Parathyroid adenoma (tissue), 2 donors: Measurements from ENCODE around the gene PTPN22.

ENCODE experiments used
- H2AFZ ChIP-seq: fragments of 300-600 bp; sonication (generic); one replicate; pipeline ENCODE4 v1.7.0; 2017; ENCODE audit warnings: antibody characterized with exemption, mild to moderate bottlenecking
- H3K27ac ChIP-seq: fragments of 300-600 bp; sonication (generic); one replicate; pipeline ENCODE4 v1.7.0; 2017
- H3K27me3 ChIP-seq: fragments of 300-600 bp; sonication (generic); one replicate; pipeline ENCODE4 v1.7.0; 2017; ENCODE audit warnings: low read length; ENCODE audit not compliant: control insufficient read depth, insufficient read depth
- H3K36me3 ChIP-seq: fragments of 300-600 bp; sonication (generic); one replicate; pipeline ENCODE4 v1.7.0; 2017; ENCODE audit warnings: low read length; ENCODE audit not compliant: control insufficient read depth, insufficient read depth
- H3K4me1 ChIP-seq: fragments of 300-600 bp; sonication (generic); one replicate; pipeline ENCODE4 v1.7.0; 2017; ENCODE audit warnings: control low read depth
- H3K4me2 ChIP-seq: fragments of 300-600 bp; sonication (generic); one replicate; pipeline ENCODE4 v1.7.0; 2017; ENCODE audit warnings: low read length
- H3K4me3 ChIP-seq: fragments of 300-600 bp; sonication (generic); one replicate; pipeline ENCODE4 v1.7.0; 2017; ENCODE audit warnings: low read depth, low read length
- H3K79me2 ChIP-seq: fragments of 300-600 bp; sonication (generic); one replicate; pipeline ENCODE4 v1.7.0; 2017; ENCODE audit warnings: control low read depth
- H3K9ac ChIP-seq: fragments of 300-600 bp; sonication (generic); one replicate; pipeline ENCODE4 v1.7.0; 2017; ENCODE audit warnings: mild to moderate bottlenecking
- H3K9me3 ChIP-seq: fragments of 300-600 bp; sonication (generic); one replicate; pipeline ENCODE4 v1.7.0; 2017; ENCODE audit warnings: low read length; ENCODE audit not compliant: control insufficient read depth
- TF ChIP-seq, protein P1 (sequence below): fragments of 300-600 bp; sonication (generic); IDR thresholded peaks from one replicate; pipeline ENCODE4 v1.7.0; 2017; ENCODE audit warnings: antibody characterized with exemption, mild to moderate bottlenecking
- donor health status: primary hyperparathyroidism.

Gene PTPN22

DNA sequence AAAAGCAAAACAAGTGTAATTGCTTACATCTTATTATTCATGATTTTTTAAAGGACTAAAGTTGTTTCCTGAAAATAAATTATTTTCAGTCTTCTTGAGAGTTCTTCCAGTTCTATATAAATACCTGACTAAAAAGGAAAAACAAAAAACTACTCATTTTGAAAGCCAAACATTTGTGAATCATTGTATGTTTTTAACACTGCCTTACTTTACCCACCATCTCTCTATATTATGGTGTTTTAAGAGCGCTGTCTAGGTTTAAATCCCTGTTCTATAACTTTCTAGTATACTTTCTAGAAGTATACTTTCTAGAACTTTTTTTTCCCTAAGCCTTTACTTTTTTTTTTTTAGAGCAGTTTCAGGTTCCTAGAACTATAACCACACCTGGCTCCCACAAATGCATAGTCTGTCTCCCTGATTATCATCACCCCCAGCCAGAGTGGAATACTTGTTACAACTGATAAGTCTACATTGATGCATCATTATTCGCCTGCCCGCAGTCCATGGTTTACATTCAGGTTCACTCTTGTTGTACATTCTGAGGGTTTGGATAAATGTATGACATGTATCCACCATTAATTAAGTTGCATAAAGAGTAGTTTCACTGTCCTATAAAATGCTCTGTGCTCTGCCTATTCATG is 69.0 kb downstream of the PTPN22 start:
- H3K27me3 ChIP-seq = no peaks in the 10 kb centered on the region
- H3K79me2 ChIP-seq = peaks cover 26% of the 10 kb centered on the region
- H3K4me1 ChIP-seq = peaks cover 5% of the 10 kb centered on the region
- no peak overlapping the region for H2AFZ ChIP-seq
- H3K36me3 ChIP-seq = no peaks in the 10 kb centered on the region
- H3K9ac ChIP-seq = no peak overlapping the region
- TF ChIP-seq, protein P1, sequence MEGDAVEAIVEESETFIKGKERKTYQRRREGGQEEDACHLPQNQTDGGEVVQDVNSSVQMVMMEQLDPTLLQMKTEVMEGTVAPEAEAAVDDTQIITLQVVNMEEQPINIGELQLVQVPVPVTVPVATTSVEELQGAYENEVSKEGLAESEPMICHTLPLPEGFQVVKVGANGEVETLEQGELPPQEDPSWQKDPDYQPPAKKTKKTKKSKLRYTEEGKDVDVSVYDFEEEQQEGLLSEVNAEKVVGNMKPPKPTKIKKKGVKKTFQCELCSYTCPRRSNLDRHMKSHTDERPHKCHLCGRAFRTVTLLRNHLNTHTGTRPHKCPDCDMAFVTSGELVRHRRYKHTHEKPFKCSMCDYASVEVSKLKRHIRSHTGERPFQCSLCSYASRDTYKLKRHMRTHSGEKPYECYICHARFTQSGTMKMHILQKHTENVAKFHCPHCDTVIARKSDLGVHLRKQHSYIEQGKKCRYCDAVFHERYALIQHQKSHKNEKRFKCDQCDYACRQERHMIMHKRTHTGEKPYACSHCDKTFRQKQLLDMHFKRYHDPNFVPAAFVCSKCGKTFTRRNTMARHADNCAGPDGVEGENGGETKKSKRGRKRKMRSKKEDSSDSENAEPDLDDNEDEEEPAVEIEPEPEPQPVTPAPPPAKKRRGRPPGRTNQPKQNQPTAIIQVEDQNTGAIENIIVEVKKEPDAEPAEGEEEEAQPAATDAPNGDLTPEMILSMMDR = no peak
- no peak overlapping the region for H3K27ac ChIP-seq
- H3K4me3 ChIP-seq = no peak overlapping the region
- no peaks in the 10 kb centered on the region for H3K9me3 ChIP-seq
- no peak overlapping the region for H3K4me2 ChIP-seq

DNA sequence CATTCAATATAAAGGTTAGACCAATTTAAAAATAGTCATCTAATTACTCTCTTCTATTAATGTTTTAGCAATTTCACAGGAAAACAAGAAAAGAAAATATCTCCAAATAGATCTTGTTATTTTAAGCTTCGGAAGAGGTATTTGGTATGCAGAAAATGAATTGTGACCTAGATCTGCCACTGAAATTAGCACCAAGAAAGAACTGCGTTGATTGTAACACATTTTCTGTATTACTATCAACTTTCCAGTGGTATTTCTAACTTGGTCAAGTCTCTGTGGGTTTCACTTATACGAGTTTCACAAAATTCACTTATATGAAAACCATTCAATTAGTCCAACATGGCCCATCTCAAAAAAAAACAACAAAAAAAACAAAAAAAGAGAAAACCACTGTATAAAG is 71.0 kb downstream of the PTPN22 start:
- H3K9ac ChIP-seq = no peak overlapping the region
- H3K27me3 ChIP-seq = no peaks in the 10 kb centered on the region
- no peaks in the 10 kb centered on the region for H3K36me3 ChIP-seq
- no peaks in the 10 kb centered on the region for H3K9me3 ChIP-seq
- no peak overlapping the region for H3K27ac ChIP-seq
- H3K4me1 ChIP-seq = peaks cover 5% of the 10 kb centered on the region
- H2AFZ ChIP-seq = no peak overlapping the region
- TF ChIP-seq, protein P1 = no peak
- H3K79me2 ChIP-seq = peaks cover 18% of the 10 kb centered on the region
- peak overlapping the region; percentile 37 for H3K4me2 ChIP-seq
- no peak overlapping the region for H3K4me3 ChIP-seq

DNA sequence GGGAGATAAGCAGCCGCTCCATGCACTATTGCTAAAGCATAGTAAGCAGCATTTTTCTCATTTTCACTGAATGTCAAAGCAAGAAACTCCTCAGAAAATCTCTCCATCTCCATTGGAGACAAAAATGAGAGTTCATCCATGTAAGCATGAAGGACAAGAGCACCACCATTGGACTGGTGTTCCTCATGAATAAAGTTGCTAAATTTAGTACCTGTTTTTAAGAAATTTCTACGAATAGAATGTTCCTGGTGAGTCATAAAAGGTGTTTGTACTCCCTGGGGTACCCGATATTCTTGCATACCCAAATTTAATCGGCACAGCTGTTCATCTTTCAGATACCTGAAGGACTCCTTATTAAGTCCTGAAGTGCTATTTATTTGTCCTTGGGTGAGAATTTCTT is 74.0 kb downstream of the PTPN22 start:
- peaks cover 13% of the 10 kb centered on the region for H3K79me2 ChIP-seq
- H3K4me1 ChIP-seq = peaks cover 3% of the 10 kb centered on the region
- H2AFZ ChIP-seq = no peak overlapping the region
- TF ChIP-seq, protein P1 = no peak
- no peaks in the 10 kb centered on the region for H3K27me3 ChIP-seq
- no peak overlapping the region for H3K9ac ChIP-seq
- no peak overlapping the region for H3K27ac ChIP-seq
- H3K9me3 ChIP-seq = no peaks in the 10 kb centered on the region
- no peaks in the 10 kb centered on the region for H3K36me3 ChIP-seq
- no peak overlapping the region for H3K4me3 ChIP-seq
- H3K4me2 ChIP-seq = no peak overlapping the region

DNA sequence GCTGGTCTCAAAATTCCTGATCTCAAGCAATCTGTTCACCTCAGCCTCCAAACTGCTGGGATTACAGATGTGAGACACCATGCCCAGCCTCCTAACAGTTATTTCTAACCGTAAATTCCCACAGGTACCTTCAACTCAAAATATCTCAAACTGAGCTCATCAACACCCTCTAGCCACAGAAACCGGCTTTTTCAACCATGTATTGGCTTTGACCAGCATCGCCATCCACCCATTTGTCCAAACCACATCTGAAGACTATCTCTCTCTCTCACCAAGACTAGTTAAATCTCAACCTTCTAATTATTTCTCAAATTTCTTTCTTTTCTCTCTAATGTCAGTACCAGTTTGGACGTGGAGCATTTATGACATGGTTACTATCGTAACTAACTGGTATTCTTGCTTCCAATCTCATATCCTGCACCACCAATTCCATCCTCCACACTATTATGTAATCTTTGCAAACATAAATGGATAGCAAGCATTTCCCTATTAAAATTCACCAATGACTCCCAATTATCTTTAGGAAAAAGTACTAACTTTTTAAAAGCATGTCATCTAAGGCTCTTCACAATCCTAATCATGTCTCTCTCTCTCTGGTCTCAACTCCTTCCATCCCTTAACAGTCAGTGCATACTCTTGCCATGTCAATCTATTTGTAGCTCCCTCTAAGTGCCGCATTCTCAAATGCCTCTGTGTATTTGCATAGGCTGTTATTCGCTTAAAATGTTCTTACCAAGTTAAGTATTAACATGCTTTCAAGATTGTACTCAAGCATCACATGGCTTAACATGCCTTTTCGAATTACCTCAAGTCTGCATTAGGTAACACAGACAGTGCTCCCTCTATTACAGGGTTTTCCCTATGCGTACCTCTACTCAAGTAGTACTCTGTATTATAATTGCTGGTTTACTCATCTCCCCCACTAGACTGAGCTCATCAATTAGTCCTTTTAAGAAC is 77.4 kb downstream of the PTPN22 start:
- Histone ChIP-seq H3K79me2 (peaks cover 16% of the 10 kb centered on the region), H3K27me3 (no peaks in the 10 kb centered on the region), H3K9me3 (no peaks in the 10 kb centered on the region), H3K9ac (no peak overlapping the region), H3K36me3 (no peaks in the 10 kb centered on the region), H2AFZ (no peak overlapping the region), H3K4me1 (no peaks in the 10 kb centered on the region), H3K27ac (no peak overlapping the region), H3K4me3 (no peak overlapping the region), H3K4me2 (no peak overlapping the region)
- TF ChIP-seq, protein P1 = no peak
